OCI-LY7 (cell line): ENCODE data around the gene IL22RA2. TPM values are rescaled to one million over a fixed set of nuclear protein-coding genes. Genes with fewer than 3 reads are reported as not detected.

Experiments
- BruUV-seq: library from RNA; stranded (reverse); fragments of 400-500 nt; replicated peaks from 2 replicates; lab custom pipeline; 2021; lab: Mats Ljungman, UMichigan
- CTCF ChIA-PET: fragments of 300-600 bp; sonication (Branson Sonifier 250); formaldehyde crosslinking; loops from one replicate; lab custom pipeline; 2022; ENCODE audit warnings: antibody characterized with exemption; ENCODE audit not compliant: unreplicated experiment; lab: Charles Lee
- POLR2A ChIA-PET: fragments of 300-600 bp; sonication (Branson Sonifier 250); formaldehyde crosslinking; loops from one replicate; lab custom pipeline; 2022; ENCODE audit warnings: antibody characterized with exemption; lab: Charles Lee
- DNase-seq: peaks from one replicate; pipeline ENCODE4 v3.0.0-alpha.2; 2015; ENCODE audit warnings: low spot score
- H2AFZ ChIP-seq: fragments of 200-600 bp; sonication (generic), shearing (Covaris generic); 2 replicates; pipeline ENCODE4 v1.6.1; 2014; ENCODE audit warnings: mild to moderate bottlenecking, antibody characterized with exemption, low read length, moderate library complexity
- H3K27ac ChIP-seq: fragments of 200-600 bp; sonication (generic); 2 replicates; pipeline ENCODE4 v1.5.1; 2014; ENCODE audit warnings: mixed run types, low read depth, mild to moderate bottlenecking, moderate library complexity, low read length, inconsistent platforms; ENCODE audit not compliant: poor library complexity, severe bottlenecking
- H3K36me3 ChIP-seq: fragments of 200-600 bp; sonication (generic); 2 replicates; pipeline ENCODE4 v1.6.1; 2014; ENCODE audit warnings: mild to moderate bottlenecking, antibody characterized with exemption, low read length, moderate library complexity, mixed read lengths; ENCODE audit not compliant: insufficient read depth
- H3K4me1 ChIP-seq: fragments of 200-600 bp; sonication (generic); 2 replicates; pipeline ENCODE4 v1.5.1; 2014; ENCODE audit warnings: mild to moderate bottlenecking, low read length; ENCODE audit not compliant: insufficient read depth, poor library complexity, severe bottlenecking
- H3K4me2 ChIP-seq: fragments of 200-600 bp; sonication (generic); 2 replicates; pipeline ENCODE4 v1.6.1; 2014; ENCODE audit warnings: mild to moderate bottlenecking, low read length
- H3K4me3 ChIP-seq: fragments of 200-600 bp; sonication (generic); 2 replicates; pipeline ENCODE4 v1.5.1; 2014; ENCODE audit warnings: mild to moderate bottlenecking, low read depth, low read length; ENCODE audit not compliant: poor library complexity, severe bottlenecking
- H3K79me2 ChIP-seq: fragments of 200-600 bp; sonication (generic); 2 replicates; pipeline ENCODE4 v1.6.1; 2016; ENCODE audit warnings: low read depth, mild to moderate bottlenecking, low read length, moderate library complexity, mixed read lengths; ENCODE audit not compliant: insufficient read depth
- H3K9me2 ChIP-seq: fragments of 200-600 bp; sonication (generic); 2 replicates; pipeline ENCODE4 v1.6.1; 2016; ENCODE audit warnings: mild to moderate bottlenecking, low read length, mixed read lengths; ENCODE audit not compliant: insufficient read depth
- H3K9me3 ChIP-seq: fragments of 200-600 bp; sonication (generic); 2 replicates; pipeline ENCODE4 v1.6.1; 2014; ENCODE audit warnings: mild to moderate bottlenecking, mixed run types, low read length, mixed read lengths
- H4K20me1 ChIP-seq: fragments of 200-600 bp; sonication (generic); 2 replicates; pipeline ENCODE4 v1.6.1; 2014; ENCODE audit warnings: mild to moderate bottlenecking, antibody characterized with exemption, low read length, moderate library complexity, mixed read lengths; ENCODE audit not compliant: insufficient read depth
- EZH2phosphoT487 ChIP-seq: fragments of 200-600 bp; sonication (generic); IDR thresholded peaks from 2 replicates; pipeline ENCODE4 v1.6.1; 2018; ENCODE audit warnings: low read depth, borderline replicate concordance, mild to moderate bottlenecking, mixed run types, antibody characterized with exemption, low read length, moderate library complexity, mixed read lengths
- intact Hi-C: fragments of 100-400 bp; cut with micrococcal nuclease; formaldehyde crosslinking; loops from one replicate; pipeline ENCODE4 v1.10.0; 2022; ENCODE audit not compliant: unreplicated experiment
- total RNA-seq, 2 experiments: library from RNA; depleted of rRNA in 1 of 2; stranded (reverse); fragments of >200 nt in 1 of 2; shearing (Covaris generic) in 1 of 2; gene quantifications; 2 replicates each; pipeline ENCODE4 v1.2.3, GENCODE V29; 2014 to 2022
- TF ChIP-seq, protein P1 (sequence below): fragments of 200-600 bp; sonication (generic); conservative IDR thresholded peaks from 2 replicates; pipeline ENCODE4 v1.5.1; 2014; ENCODE audit warnings: mild to moderate bottlenecking, antibody characterized with exemption, low read length, moderate library complexity, mixed read lengths

IL22RA2 gene
- total RNA-seq, 2 experiments from 2014 or later, result not detected

DNA sequence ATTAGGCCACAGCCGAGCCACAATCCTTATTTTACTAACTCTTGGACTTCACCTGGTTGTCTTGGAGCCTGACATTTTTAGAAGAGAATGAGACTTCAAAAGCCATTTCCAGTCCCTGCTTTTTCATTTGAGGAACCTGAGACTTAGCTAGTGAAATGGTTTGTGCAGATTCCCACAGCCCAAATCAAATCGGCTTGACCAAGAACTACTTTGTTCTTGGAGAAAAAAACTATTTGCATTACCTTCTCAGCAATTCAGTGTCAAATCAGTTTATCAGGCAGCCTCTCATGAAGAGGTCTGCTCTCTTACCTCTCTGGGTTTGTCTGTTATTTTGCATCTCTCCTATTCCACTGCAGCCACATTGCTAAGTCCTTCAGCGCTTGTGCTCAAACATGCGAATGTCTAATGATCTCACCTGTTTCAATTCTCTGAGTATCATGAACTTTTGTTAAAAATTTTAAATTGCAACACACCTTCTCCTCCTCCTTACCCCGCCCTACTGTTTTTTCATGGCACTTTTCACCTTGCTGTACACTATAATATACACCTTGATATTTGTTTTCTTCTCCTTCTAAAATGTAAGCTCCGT is 46.3 kb upstream of the IL22RA2 start:
- Histone ChIP-seq H3K36me3 (peaks cover 16% of the 10 kb centered on the region), H3K9me2 (no peaks in the 10 kb centered on the region), H3K79me2 (peaks cover 44% of the 10 kb centered on the region), H3K9me3 (no peaks in the 10 kb centered on the region; the same call in 1 of the 2 replicates), H3K4me1 (peaks cover 70% of the 10 kb centered on the region), H3K4me2 (peak overlapping the region; percentile 94), H2AFZ (peak overlapping the region; percentile 71; the same call in 1 of the 2 replicates), H3K27ac (peak overlapping the region; percentile 59), H4K20me1 (peaks cover 6% of the 10 kb centered on the region; the same call in 1 of the 2 replicates), H3K4me3 (peak overlapping the region; percentile 90)
- TF ChIP-seq, protein P1, sequence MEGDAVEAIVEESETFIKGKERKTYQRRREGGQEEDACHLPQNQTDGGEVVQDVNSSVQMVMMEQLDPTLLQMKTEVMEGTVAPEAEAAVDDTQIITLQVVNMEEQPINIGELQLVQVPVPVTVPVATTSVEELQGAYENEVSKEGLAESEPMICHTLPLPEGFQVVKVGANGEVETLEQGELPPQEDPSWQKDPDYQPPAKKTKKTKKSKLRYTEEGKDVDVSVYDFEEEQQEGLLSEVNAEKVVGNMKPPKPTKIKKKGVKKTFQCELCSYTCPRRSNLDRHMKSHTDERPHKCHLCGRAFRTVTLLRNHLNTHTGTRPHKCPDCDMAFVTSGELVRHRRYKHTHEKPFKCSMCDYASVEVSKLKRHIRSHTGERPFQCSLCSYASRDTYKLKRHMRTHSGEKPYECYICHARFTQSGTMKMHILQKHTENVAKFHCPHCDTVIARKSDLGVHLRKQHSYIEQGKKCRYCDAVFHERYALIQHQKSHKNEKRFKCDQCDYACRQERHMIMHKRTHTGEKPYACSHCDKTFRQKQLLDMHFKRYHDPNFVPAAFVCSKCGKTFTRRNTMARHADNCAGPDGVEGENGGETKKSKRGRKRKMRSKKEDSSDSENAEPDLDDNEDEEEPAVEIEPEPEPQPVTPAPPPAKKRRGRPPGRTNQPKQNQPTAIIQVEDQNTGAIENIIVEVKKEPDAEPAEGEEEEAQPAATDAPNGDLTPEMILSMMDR, result no peak
- no peak for TF ChIP-seq EZH2phosphoT487
- TSS peak; percentile 69 for BruUV-seq
- CTCF ChIA-PET, result no interaction called here
- POLR2A ChIA-PET, result interaction anchor here (0.7 to 1.4 kb wide), 5 partner anchors 9 to 37 kb away, joined by 3 to 7 read pairs (median 4); no protein-coding TSS in a partner anchor
- DNase-seq, result no peak
- intact Hi-C loops, result loop anchor here (2.0 kb wide), 2 partner anchors 117 to 125 kb away; no protein-coding TSS in a partner anchor

DNA sequence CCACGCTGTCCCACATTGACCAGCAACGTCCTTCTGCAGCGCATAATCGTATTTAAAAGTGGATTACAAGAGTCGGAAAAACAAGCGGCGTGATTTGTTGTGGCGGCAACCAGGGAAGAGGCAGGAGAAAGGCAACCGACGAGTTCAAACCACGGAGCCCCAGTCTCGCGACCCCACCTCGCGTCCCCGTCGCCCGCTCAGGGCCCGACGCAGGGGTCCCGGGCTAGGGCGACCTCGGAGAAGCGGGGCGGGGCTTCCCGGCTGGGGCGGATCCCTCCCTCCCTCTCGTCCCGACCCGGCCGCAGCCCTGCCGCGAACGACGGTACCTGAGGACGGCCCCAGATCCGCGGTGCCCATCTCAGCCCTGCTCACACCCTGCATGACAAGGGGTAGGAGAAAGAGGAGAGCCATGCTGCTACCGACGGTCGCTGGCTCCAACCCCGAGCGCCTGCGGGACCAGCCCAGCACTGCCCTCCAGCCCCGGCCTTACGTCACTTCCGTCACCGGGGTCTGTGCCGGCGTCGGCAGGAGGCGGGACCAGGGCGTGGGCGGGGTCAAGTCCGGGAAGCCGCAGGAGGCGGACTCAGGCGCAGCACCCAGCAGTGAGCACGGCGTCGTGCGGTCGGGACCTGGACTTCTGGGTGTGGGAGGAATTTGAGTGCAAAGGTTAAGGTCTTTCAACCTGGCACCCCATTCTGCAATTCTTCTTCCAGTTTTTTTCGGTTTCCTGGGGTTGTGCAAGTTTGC is 45.6 kb upstream of the IL22RA2 start, which contains the start of gene IFNGR1:
Gene IFNGR1 (minus strand): TSS at position 469 of the 747 bp plus-strand sequence. CDS start 58 bp downstream, at position 411.
- peaks cover 22% of the 10 kb centered on the region for H3K36me3 ChIP-seq
- no TSS peak for BruUV-seq
- CTCF ChIA-PET, result no interaction called here
- peaks cover 69% of the 10 kb centered on the region for H3K4me1 ChIP-seq
- H3K4me2 ChIP-seq, result peak within 1 kb of the TSS; percentile 94
- H4K20me1 ChIP-seq, result peaks cover 6% of the 10 kb centered on the region; the same call in 1 of the 2 replicates
- peak within 1 kb of the TSS; percentile 71; the same call in 1 of the 2 replicates for H2AFZ ChIP-seq
- H3K4me3 ChIP-seq, result peak within 1 kb of the TSS; percentile 90
- POLR2A ChIA-PET, result interaction anchor here (1.2 to 1.5 kb wide), 3 partner anchors 10 to 14 kb away, joined by 4 to 7 read pairs (median 5); no protein-coding TSS in a partner anchor
- DNase-seq, result peak; percentile 93
- peak within 1 kb of the TSS; percentile 59 for H3K27ac ChIP-seq
- intact Hi-C loops, result loop anchor here (2.0 kb wide), 2 partner anchors 116 to 124 kb away; no protein-coding TSS in a partner anchor
- TF ChIP-seq, protein P1, result no peak
- TF ChIP-seq EZH2phosphoT487, result no peak
- no peaks in the 10 kb centered on the region; the same call in 1 of the 2 replicates for H3K9me3 ChIP-seq
- H3K79me2 ChIP-seq, result peaks cover 50% of the 10 kb centered on the region
- no peaks in the 10 kb centered on the region for H3K9me2 ChIP-seq
